SK-N-SH treated with all-trans-retinoic acid at 6 μM for 48 hours (cell line): Measurements from ENCODE around the gene PIGL.

Source experiments
- ARNTL ChIP-seq: fragments of 450-650 bp; formaldehyde crosslinking; IDR thresholded peaks from 2 replicates; pipeline ENCODE4 v1.5.0; 2020; ENCODE audit warnings: low read depth, mild to moderate bottlenecking, moderate library complexity, borderline replicate concordance
- BACH2 ChIP-seq: fragments of 250-450 bp; sonication (Bioruptor Pico); IDR thresholded peaks from 2 replicates; pipeline ENCODE4 v1.9.0; 2021; ENCODE audit warnings: mild to moderate bottlenecking, borderline replicate concordance
- ESRRG ChIP-seq: fragments of 250-450 bp; sonication (Bioruptor Pico); IDR thresholded peaks from 2 replicates; pipeline ENCODE4 v1.6.1; 2021; ENCODE audit warnings: mild to moderate bottlenecking
- OSR1 ChIP-seq: fragments of 250-450 bp; sonication (Bioruptor Pico); IDR thresholded peaks from 2 replicates; pipeline ENCODE4 v1.8.0; 2022; ENCODE audit warnings: moderate library complexity, mild to moderate bottlenecking, inconsistent platforms
- TCF4 ChIP-seq: fragments of 250-450 bp; sonication (Bioruptor Pico); IDR thresholded peaks from 2 replicates; pipeline ENCODE4 v1.8.0; 2021; ENCODE audit warnings: mild to moderate bottlenecking, moderate library complexity, borderline replicate concordance
- TOX ChIP-seq: fragments of 250-450 bp; sonication (Bioruptor Pico); IDR thresholded peaks from 2 replicates; pipeline ENCODE4 v1.8.0; 2021; ENCODE audit warnings: mild to moderate bottlenecking, moderate library complexity, borderline replicate concordance
- ZC3H10 ChIP-seq: fragments of 250-450 bp; sonication (Bioruptor Pico); IDR thresholded peaks from 2 replicates; pipeline ENCODE4 v1.5.1; 2021; ENCODE audit warnings: mild to moderate bottlenecking, moderate library complexity
- ZNF70 ChIP-seq: fragments of 450-650 bp; formaldehyde crosslinking; IDR thresholded peaks from 2 replicates; pipeline ENCODE4 v1.5.0; 2020; ENCODE audit warnings: mild to moderate bottlenecking, moderate library complexity
- TF ChIP-seq, protein P1 (sequence below): fragments of 250-450 bp; sonication (Bioruptor Pico); IDR thresholded peaks from 2 replicates; pipeline ENCODE4 v1.8.0; 2020; ENCODE audit warnings: mild to moderate bottlenecking, moderate library complexity, borderline replicate concordance
- TF ChIP-seq, protein P2 (sequence below): fragments of 250-450 bp; sonication (Bioruptor Pico); IDR thresholded peaks from 2 replicates; pipeline ENCODE4 v1.5.1; 2021; ENCODE audit warnings: mild to moderate bottlenecking, moderate library complexity

DNA sequence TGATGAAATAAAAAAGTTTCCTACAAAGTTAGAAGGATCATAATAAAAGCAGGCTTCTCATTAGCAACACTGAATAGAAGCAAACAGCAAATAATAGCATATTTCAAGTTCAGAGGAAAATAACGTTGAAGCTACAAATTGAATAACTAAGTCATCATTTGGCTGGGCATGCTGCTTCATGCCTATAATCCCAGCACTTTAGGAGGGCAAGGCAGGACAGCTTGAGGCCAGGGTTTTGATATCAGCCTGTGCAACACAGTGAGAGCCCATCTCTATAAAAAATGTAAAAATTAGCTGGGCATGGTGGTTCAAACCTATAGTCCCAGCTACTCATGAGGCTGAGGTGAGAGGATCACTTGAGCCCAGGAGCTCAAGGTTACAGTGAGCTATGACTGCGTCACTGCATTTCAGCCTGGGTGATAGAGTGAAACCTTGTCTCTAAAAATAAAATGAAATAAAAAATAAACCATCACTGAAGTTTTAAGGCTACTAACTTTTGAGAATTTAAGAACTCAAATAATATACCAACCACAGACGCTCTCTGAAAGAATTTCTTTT, 27.1 kb upstream of the PIGL start:
- TF ChIP-seq, protein P1, sequence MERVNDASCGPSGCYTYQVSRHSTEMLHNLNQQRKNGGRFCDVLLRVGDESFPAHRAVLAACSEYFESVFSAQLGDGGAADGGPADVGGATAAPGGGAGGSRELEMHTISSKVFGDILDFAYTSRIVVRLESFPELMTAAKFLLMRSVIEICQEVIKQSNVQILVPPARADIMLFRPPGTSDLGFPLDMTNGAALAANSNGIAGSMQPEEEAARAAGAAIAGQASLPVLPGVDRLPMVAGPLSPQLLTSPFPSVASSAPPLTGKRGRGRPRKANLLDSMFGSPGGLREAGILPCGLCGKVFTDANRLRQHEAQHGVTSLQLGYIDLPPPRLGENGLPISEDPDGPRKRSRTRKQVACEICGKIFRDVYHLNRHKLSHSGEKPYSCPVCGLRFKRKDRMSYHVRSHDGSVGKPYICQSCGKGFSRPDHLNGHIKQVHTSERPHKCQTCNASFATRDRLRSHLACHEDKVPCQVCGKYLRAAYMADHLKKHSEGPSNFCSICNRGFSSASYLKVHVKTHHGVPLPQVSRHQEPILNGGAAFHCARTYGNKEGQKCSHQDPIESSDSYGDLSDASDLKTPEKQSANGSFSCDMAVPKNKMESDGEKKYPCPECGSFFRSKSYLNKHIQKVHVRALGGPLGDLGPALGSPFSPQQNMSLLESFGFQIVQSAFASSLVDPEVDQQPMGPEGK (CRISPR knock-in tag) = no peak
- TF ChIP-seq BACH2 (no peak), ESRRG (CRISPR knock-in tag) (no peak), OSR1 (CRISPR knock-in tag) (no peak), ARNTL (CRISPR knock-in tag) (no peak), ZNF70 (no peak), TCF4 (no peak), ZC3H10 (no peak), TOX (CRISPR knock-in tag) (no peak)
- TF ChIP-seq, protein P2, sequence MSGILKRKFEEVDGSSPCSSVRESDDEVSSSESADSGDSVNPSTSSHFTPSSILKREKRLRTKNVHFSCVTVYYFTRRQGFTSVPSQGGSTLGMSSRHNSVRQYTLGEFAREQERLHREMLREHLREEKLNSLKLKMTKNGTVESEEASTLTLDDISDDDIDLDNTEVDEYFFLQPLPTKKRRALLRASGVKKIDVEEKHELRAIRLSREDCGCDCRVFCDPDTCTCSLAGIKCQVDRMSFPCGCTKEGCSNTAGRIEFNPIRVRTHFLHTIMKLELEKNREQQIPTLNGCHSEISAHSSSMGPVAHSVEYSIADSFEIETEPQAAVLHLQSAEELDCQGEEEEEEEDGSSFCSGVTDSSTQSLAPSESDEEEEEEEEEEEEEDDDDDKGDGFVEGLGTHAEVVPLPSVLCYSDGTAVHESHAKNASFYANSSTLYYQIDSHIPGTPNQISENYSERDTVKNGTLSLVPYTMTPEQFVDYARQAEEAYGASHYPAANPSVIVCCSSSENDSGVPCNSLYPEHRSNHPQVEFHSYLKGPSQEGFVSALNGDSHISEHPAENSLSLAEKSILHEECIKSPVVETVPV (CRISPR knock-in tag) = no peak
